Activated T-cell treated with anti-CD3 and anti-CD28 coated beads, Interleukin-2, amount 50 U/mL, for 48 hours (primary cell): ENCODE measurements around the gene ABTB1.

Experiments
- DNase-seq, 2 experiments: peaks; one replicate each; pipeline ENCODE4 v3.0.0-alpha.2; 2020

ABTB1 gene

GRCh38 chr3:127707851-127708411 lies 35.2 kb downstream of the ABTB1 start:
- DNase-seq, result no peak

- no peak for DNase-seq
Observed at GRCh38 chr3:127708837-127709236, 36.1 kb downstream of the ABTB1 start.

GRCh38 chr3:127709320-127710060 lies 36.7 kb downstream of the ABTB1 start:
- no peak for DNase-seq

- no peak for DNase-seq
Observed at GRCh38 chr3:127710155-127710941, 37.6 kb downstream of the ABTB1 start.

GRCh38 chr3:127711021-127711695 lies 38.4 kb downstream of the ABTB1 start:
- no peak for DNase-seq

GRCh38 chr3:127711896-127712295 lies 39.1 kb downstream of the ABTB1 start:
- DNase-seq, result no peak

- no peak for DNase-seq
Observed at GRCh38 chr3:127712461-127712860, 39.7 kb downstream of the ABTB1 start.

GRCh38 chr3:127712881-127713771 lies 40.4 kb downstream of the ABTB1 start:
- no peak for DNase-seq

GRCh38 chr3:127714125-127714571 lies 41.4 kb downstream of the ABTB1 start:
- no peak for DNase-seq

- DNase-seq, result no peak
Observed at GRCh38 chr3:127714866-127715265, 42.1 kb downstream of the ABTB1 start.

GRCh38 chr3:127715532-127715931 lies 42.8 kb downstream of the ABTB1 start:
- DNase-seq, result no peak

- no peak for DNase-seq
Observed at GRCh38 chr3:127716384-127716783, 43.6 kb downstream of the ABTB1 start.

GRCh38 chr3:127717357-127718244 lies 44.8 kb downstream of the ABTB1 start:
- no peak for DNase-seq

GRCh38 chr3:127718245-127718915 lies 45.6 kb downstream of the ABTB1 start:
- DNase-seq, result no peak

- DNase-seq, result no peak
Observed at GRCh38 chr3:127718916-127719290, 46.2 kb downstream of the ABTB1 start.

GRCh38 chr3:127719369-127719768 lies 46.6 kb downstream of the ABTB1 start:
- DNase-seq, result no peak

- no peak for DNase-seq
Observed at GRCh38 chr3:127720161-127720823, 47.5 kb downstream of the ABTB1 start.

GRCh38 chr3:127720985-127721935 lies 48.5 kb downstream of the ABTB1 start:
- DNase-seq, result no peak
